DND-41 (cell line): ENCODE results near the gene POU2F1.

Experiments used
- CTCF ChIP-seq: IDR thresholded peaks from 2 replicates; pipeline ENCODE4 v1.5.1; 2012; ENCODE audit warnings: borderline replicate concordance, low read length, moderate library complexity, mild to moderate bottlenecking; ENCODE audit not compliant: poor library complexity, severe bottlenecking; ENCODE audit errors: extremely low read depth
- EZH2 ChIP-seq: IDR thresholded peaks from 3 replicates; pipeline ENCODE4 v1.6.1; 2012; ENCODE audit warnings: borderline replicate concordance, low read depth, mild to moderate bottlenecking, moderate library complexity, low read length, inconsistent platforms; ENCODE audit not compliant: severe bottlenecking

GRCh38 chr1:167173516-167174184, 47.0 kb upstream of the POU2F1 start:
- TF ChIP-seq CTCF (no peak), EZH2 (no peak)
